SK-N-SH (cell line): Measurements from ENCODE around the gene IDH3G. TPM values are rescaled to one million over a fixed set of nuclear protein-coding genes. Genes with fewer than 3 reads are reported as not detected.

Experiments used
- CTCF ChIA-PET: fragments of 300-600, 350-600 bp; formaldehyde crosslinking; extraction: SDS; loops from one replicate; lab custom pipeline; 2021; lab: Yijun Ruan, JAX
- POLR2A ChIA-PET: fragments of 350-600 bp; sonication (Branson Sonifier 250); formaldehyde crosslinking; extraction: SDS; loops from one replicate; lab custom pipeline; 2020; ENCODE audit warnings: antibody characterized with exemption, inconsistent platforms; lab: Yijun Ruan, JAX
- DNase-seq: peaks from one replicate; pipeline ENCODE4 v3.0.0; 2012
- H2AFZ ChIP-seq: fragments of 200-600 bp; sonication (generic); 2 replicates; pipeline ENCODE4 v1.8.1; 2016; ENCODE audit warnings: antibody characterized with exemption, mild to moderate bottlenecking, low read depth
- H3F3A ChIP-seq: fragments of 200-600 bp; sonication (generic); replicated peaks from 2 replicates; pipeline ENCODE3; 2016; ENCODE audit warnings: antibody characterized with exemption, mild to moderate bottlenecking; ENCODE audit not compliant: insufficient read depth
- H3K27ac ChIP-seq, 2 experiments: fragments of 200-500 bp in 1 of 2; fragments of 200-600 bp in 1 of 2; sonication (Bioruptor generic) in 1 of 2; sonication (generic), shearing (Covaris generic) in 1 of 2; 2 replicates each; pipeline versions ENCODE4 v1.5.1 to v1.6.1; 2014 to 2016; ENCODE audit warnings: low read depth in 2 of 2, inconsistent platforms in 1 of 2, low read length in 1 of 2, mild to moderate bottlenecking in 1 of 2, mixed read lengths in 1 of 2
- H3K27me3 ChIP-seq: fragments of 200-600 bp; sonication (generic), shearing (Covaris generic); 2 replicates; pipeline ENCODE4 v1.6.1; 2016; ENCODE audit warnings: mixed run types; ENCODE audit not compliant: insufficient read depth
- H3K36me3 ChIP-seq, 2 experiments: fragments of 200-500 bp in 1 of 2; fragments of 200-600 bp in 1 of 2; sonication (Bioruptor generic) in 1 of 2; sonication (generic) in 1 of 2; replicated peaks in 1 of 2; 2 replicates each; pipeline versions ENCODE3 to v1.5.1; 2014 to 2016; ENCODE audit warnings: low read length in 1 of 2, mild to moderate bottlenecking in 1 of 2; ENCODE audit not compliant: insufficient read depth in 2 of 2, control insufficient read depth in 1 of 2
- H3K4me1 ChIP-seq, 2 experiments: fragments of 200-500 bp in 1 of 2; fragments of 200-600 bp in 1 of 2; sonication (Bioruptor generic) in 1 of 2; sonication (generic), shearing (Covaris generic) in 1 of 2; 2 replicates each; pipeline versions ENCODE4 v1.5.1 to v1.6.1; 2014 to 2016; ENCODE audit warnings: low read depth in 1 of 2, low read length in 1 of 2, mixed run types in 1 of 2; ENCODE audit not compliant: insufficient read depth in 2 of 2, control insufficient read depth in 1 of 2
- H3K4me2 ChIP-seq: fragments of 200-600 bp; sonication (generic), shearing (Covaris generic); 2 replicates; pipeline ENCODE4 v1.6.1; 2017; ENCODE audit warnings: mixed run types
- H3K4me3 ChIP-seq, 2 experiments: fragments of 200-500 bp in 1 of 2; fragments of 200-600 bp in 1 of 2; sonication (Bioruptor generic) in 1 of 2; sonication (generic), shearing (Covaris generic) in 1 of 2; 2 replicates each; pipeline versions ENCODE4 v1.5.1 to v1.8.1; 2014 to 2016; ENCODE audit warnings: low read depth in 2 of 2, inconsistent platforms in 1 of 2, low read length in 1 of 2, mild to moderate bottlenecking in 1 of 2, mixed read lengths in 1 of 2, moderate library complexity in 1 of 2
- H3K79me2 ChIP-seq: fragments of 200-600 bp; sonication (generic); 2 replicates; pipeline ENCODE4 v1.8.1; 2017; ENCODE audit warnings: mild to moderate bottlenecking; ENCODE audit not compliant: insufficient read depth
- H3K9ac ChIP-seq: fragments of 200-600 bp; sonication (generic); 2 replicates; pipeline ENCODE4 v1.6.1; 2017; ENCODE audit warnings: mixed run types
- H3K9me2 ChIP-seq: fragments of 200-600 bp; sonication (generic); 2 replicates; pipeline ENCODE4 v1.6.1; 2017; ENCODE audit warnings: mixed run types
- H3K9me3 ChIP-seq: fragments of 200-600 bp; sonication (generic); 2 replicates; pipeline ENCODE4 v1.6.1; 2017; ENCODE audit warnings: mixed run types, mild to moderate bottlenecking, moderate library complexity
- H4K20me1 ChIP-seq: fragments of 200-600 bp; sonication (generic); 2 replicates; pipeline ENCODE4 v1.6.1; 2017; ENCODE audit warnings: mild to moderate bottlenecking, mixed run types; ENCODE audit not compliant: insufficient read depth
- EZH2phosphoT487 ChIP-seq: fragments of 200-600 bp; sonication (generic); IDR thresholded peaks from 2 replicates; pipeline ENCODE4 v1.6.1; 2017; ENCODE audit warnings: low read depth, mixed run types, mild to moderate bottlenecking, antibody characterized with exemption, moderate library complexity, borderline replicate concordance
- FOXM1 ChIP-seq: IDR thresholded peaks from 2 replicates; pipeline ENCODE4 v1.4.0; 2012; ENCODE audit warnings: low read depth, mild to moderate bottlenecking
- MXI1 ChIP-seq: IDR thresholded peaks from 2 replicates; pipeline ENCODE4 v1.6.1; 2012; ENCODE audit warnings: mild to moderate bottlenecking, low read depth, low read length, improper control_type of control experiment
- NRF1 ChIP-seq: IDR thresholded peaks from 2 replicates; pipeline ENCODE4 v1.6.1; 2012; ENCODE audit warnings: low read depth, mild to moderate bottlenecking, low read length
- RAD21 ChIP-seq: IDR thresholded peaks from 2 replicates; pipeline ENCODE4 v1.6.1; 2012; ENCODE audit warnings: mild to moderate bottlenecking, low read length
- SMC3 ChIP-seq: IDR thresholded peaks from 2 replicates; pipeline ENCODE4 v1.6.1; 2012; ENCODE audit warnings: low read depth, low read length, improper control_type of control experiment
- TCF12 ChIP-seq: IDR thresholded peaks from 2 replicates; pipeline ENCODE4 v1.4.0; 2012
- TEAD4 ChIP-seq: IDR thresholded peaks from 2 replicates; pipeline ENCODE4 v1.4.0; 2012; ENCODE audit warnings: mild to moderate bottlenecking, borderline replicate concordance; ENCODE audit not compliant: insufficient read depth
- YY1 ChIP-seq: IDR thresholded peaks from 2 replicates; pipeline ENCODE4 v1.4.0; 2012; ENCODE audit warnings: low read depth, mild to moderate bottlenecking
- WGBS: methylation state at CpG from one replicate; pipeline ENCODE4 v1.1.6; 2017; ENCODE audit warnings: low lambda C conversion rate; 5-methylcytosine and 5-hydroxymethylcytosine counted together
- polyA plus RNA-seq, 3 experiments: library from polyadenylated mRNA; depleted of rRNA; stranded (reverse); fragments of >200 nt; gene quantifications; 2 replicates each; pipeline ENCODE4 v1.2.3, GENCODE V29; 2012
- TF ChIP-seq, protein P1 (sequence below): IDR thresholded peaks from 2 replicates; pipeline ENCODE4 v1.4.0; 2012; ENCODE audit warnings: low read depth, borderline replicate concordance
- TF ChIP-seq, protein P2 (sequence below): fragments of 150-350 bp; IDR thresholded peaks from 2 replicates; pipeline ENCODE4 v1.6.1; 2017; ENCODE audit warnings: antibody characterized with exemption, low read length, low read depth, borderline replicate concordance
- TF ChIP-seq, protein P3 (sequence below): fragments of 200-600 bp; sonication (generic); IDR thresholded peaks from 2 replicates; pipeline ENCODE4 v1.6.1; 2017; ENCODE audit warnings: antibody characterized with exemption, mild to moderate bottlenecking, moderate library complexity

The IDH3G gene
- polyA plus RNA-seq, 1 of the 3 experiments (the other 2 are of a cell fraction) = 107 TPM

DNA sequence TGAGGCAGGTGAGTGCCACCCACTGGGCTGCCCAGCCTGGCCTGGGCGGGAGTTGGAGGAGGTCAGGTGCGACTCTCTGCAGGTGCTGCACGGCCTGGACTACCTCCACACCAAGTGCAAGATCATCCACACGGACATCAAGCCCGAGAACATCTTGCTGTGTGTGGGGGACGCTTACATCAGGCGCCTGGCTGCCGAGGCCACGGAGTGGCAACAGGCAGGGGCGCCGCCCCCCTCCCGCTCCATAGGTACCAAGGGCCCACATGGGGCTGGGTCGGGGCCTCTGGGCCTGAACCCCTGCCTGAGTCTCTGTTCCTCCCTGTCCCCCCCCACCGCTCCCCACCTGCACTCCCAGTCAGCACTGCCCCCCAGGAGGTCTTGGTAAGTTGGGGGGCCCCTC lies 11.3 kb downstream of the IDH3G start:
- H3K79me2 ChIP-seq = no peaks in the 10 kb centered on the region
- no peak overlapping the region for H3K4me2 ChIP-seq
- no peaks in the 10 kb centered on the region for H3K9me3 ChIP-seq
- H4K20me1 ChIP-seq = no peaks in the 10 kb centered on the region
- no peak overlapping the region for H2AFZ ChIP-seq
- CTCF ChIA-PET = interaction anchor here (1.0 to 1.7 kb wide), 5 partner anchors 16 to 153 kb away, joined by 3 to 6 read pairs (median 4); partner anchors contain the start of gene PLXNB3
- no peak overlapping the region for H3K27ac ChIP-seq
- peaks cover 0 to 6% of the 10 kb centered on the region in 2 experiments for H3K36me3 ChIP-seq
- POLR2A ChIA-PET = no interaction called here
- no peak overlapping the region for H3K4me3 ChIP-seq
- DNase-seq = no peak
- H3K9ac ChIP-seq = no peak overlapping the region
- TF ChIP-seq, protein P1, sequence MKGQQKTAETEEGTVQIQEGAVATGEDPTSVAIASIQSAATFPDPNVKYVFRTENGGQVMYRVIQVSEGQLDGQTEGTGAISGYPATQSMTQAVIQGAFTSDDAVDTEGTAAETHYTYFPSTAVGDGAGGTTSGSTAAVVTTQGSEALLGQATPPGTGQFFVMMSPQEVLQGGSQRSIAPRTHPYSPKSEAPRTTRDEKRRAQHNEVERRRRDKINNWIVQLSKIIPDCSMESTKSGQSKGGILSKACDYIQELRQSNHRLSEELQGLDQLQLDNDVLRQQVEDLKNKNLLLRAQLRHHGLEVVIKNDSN = no peak
- TF ChIP-seq TCF12 = no peak
- TF ChIP-seq FOXM1 = no peak
- TF ChIP-seq TEAD4 = no peak
- TF ChIP-seq, protein P2, sequence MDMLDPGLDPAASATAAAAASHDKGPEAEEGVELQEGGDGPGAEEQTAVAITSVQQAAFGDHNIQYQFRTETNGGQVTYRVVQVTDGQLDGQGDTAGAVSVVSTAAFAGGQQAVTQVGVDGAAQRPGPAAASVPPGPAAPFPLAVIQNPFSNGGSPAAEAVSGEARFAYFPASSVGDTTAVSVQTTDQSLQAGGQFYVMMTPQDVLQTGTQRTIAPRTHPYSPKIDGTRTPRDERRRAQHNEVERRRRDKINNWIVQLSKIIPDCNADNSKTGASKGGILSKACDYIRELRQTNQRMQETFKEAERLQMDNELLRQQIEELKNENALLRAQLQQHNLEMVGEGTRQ = no peak
- no peak for TF ChIP-seq MXI1
- no peaks in the 10 kb centered on the region for H3K9me2 ChIP-seq
- no peaks in the 10 kb centered on the region for H3F3A ChIP-seq
- no CpG with 5 or more reads among the region's 14 CpGs for WGBS
- H3K27me3 ChIP-seq = 0 out of 2 replicates have a peak, but pooled peaks cover 7% of the 10 kb centered on the region
- peaks cover 0 to 19% of the 10 kb centered on the region in 2 experiments; a peak in 1 of 4 replicates for H3K4me1 ChIP-seq

DNA sequence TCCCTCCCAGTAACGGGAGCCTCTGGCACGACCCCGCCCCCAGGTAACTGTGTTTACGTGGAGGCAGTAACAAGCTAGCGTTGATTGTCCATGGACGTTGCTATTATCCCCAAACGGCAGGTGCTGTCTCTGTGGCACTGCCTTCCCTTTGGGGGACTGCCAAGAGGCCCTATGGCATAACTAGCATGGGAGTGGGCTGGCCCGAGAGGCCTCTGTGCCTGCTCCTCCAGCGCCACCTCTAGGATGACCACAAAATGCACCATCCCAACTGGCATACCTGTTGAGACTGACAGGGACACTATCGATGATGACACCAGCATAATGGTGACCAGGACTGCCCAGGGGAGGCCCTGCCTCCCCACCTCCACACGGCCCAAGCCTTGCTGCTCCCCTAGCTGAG lies 11.9 kb downstream of the IDH3G start:
- Histone ChIP-seq H4K20me1 (no peaks in the 10 kb centered on the region), H2AFZ (no peak overlapping the region), H3F3A (no peaks in the 10 kb centered on the region), H3K4me2 (no peak overlapping the region), H3K36me3 (peaks cover 0 to 6% of the 10 kb centered on the region in 2 experiments), H3K4me1 (peaks cover 0 to 19% of the 10 kb centered on the region in 2 experiments; a peak in 1 of 4 replicates), H3K9ac (no peak overlapping the region), H3K4me3 (no peak overlapping the region), H3K9me2 (no peaks in the 10 kb centered on the region), H3K79me2 (no peaks in the 10 kb centered on the region), H3K9me3 (no peaks in the 10 kb centered on the region), H3K27ac (no peak overlapping the region), H3K27me3 (0 out of 2 replicates have a peak, but pooled peaks cover 7% of the 10 kb centered on the region)
- ChIA-PET CTCF (interaction anchor here (1.0 to 1.7 kb wide), 6 partner anchors 17 to 153 kb away, joined by 3 to 6 read pairs (median 4); partner anchors contain the start of gene PLXNB3), POLR2A (no interaction called here)
- WGBS = 53% methylated on average over 10 of the region's 11 CpGs
- DNase-seq = no peak
- no peak for TF ChIP-seq SMC3
- TF ChIP-seq RAD21 = peak; percentile 35
- TF ChIP-seq NRF1 = no peak
- TF ChIP-seq EZH2phosphoT487 = no peak
- TF ChIP-seq YY1 = no peak
- TF ChIP-seq, protein P3, sequence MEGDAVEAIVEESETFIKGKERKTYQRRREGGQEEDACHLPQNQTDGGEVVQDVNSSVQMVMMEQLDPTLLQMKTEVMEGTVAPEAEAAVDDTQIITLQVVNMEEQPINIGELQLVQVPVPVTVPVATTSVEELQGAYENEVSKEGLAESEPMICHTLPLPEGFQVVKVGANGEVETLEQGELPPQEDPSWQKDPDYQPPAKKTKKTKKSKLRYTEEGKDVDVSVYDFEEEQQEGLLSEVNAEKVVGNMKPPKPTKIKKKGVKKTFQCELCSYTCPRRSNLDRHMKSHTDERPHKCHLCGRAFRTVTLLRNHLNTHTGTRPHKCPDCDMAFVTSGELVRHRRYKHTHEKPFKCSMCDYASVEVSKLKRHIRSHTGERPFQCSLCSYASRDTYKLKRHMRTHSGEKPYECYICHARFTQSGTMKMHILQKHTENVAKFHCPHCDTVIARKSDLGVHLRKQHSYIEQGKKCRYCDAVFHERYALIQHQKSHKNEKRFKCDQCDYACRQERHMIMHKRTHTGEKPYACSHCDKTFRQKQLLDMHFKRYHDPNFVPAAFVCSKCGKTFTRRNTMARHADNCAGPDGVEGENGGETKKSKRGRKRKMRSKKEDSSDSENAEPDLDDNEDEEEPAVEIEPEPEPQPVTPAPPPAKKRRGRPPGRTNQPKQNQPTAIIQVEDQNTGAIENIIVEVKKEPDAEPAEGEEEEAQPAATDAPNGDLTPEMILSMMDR = peak; percentile 19; the same call in 1 of the 2 replicates
